OCI-LY3 (cell line): ENCODE results near the gene ZNF304.

Source experiments
- H2AFZ ChIP-seq: fragments of 200-600, 300-600 bp; shearing (Covaris generic); 2 replicates; pipeline ENCODE4 v1.6.0; 2014; ENCODE audit warnings: antibody characterized with exemption, low read depth, low read length
- H3K27ac ChIP-seq: fragments of 200-600, 300-600 bp; sonication (generic); 2 replicates; pipeline ENCODE4 v1.5.1; 2014; ENCODE audit warnings: mild to moderate bottlenecking, low read length, moderate library complexity, mixed read lengths
- H3K27me3 ChIP-seq: fragments of 200-600, 300-600 bp; sonication (generic); 2 replicates; pipeline ENCODE4 v1.6.1; 2014; ENCODE audit warnings: low read depth, low read length, mixed read lengths
- H3K36me3 ChIP-seq: fragments of 200-600, 300-600 bp; sonication (generic); replicated peaks from 2 replicates; pipeline ENCODE3; 2014; ENCODE audit warnings: low read depth, low read length, mixed read lengths
- H3K4me1 ChIP-seq: fragments of 300-600, 200-600 bp; sonication (generic); 2 replicates; pipeline ENCODE4 v1.6.1; 2014; ENCODE audit warnings: low read length, mixed read lengths
- H3K4me2 ChIP-seq: fragments of 200-600, 300-600 bp; sonication (generic); 2 replicates; pipeline ENCODE4 v1.6.1; 2014; ENCODE audit warnings: low read length, mixed read lengths
- H3K4me3 ChIP-seq: fragments of 300-600, 200-600 bp; sonication (generic); 2 replicates; pipeline ENCODE4 v1.5.1; 2014; ENCODE audit warnings: antibody characterized with exemption, mild to moderate bottlenecking, low read length, moderate library complexity
- H3K79me2 ChIP-seq: fragments of 300-600, 200-600 bp; shearing (Covaris generic); 2 replicates; pipeline ENCODE4 v1.6.1; 2014; ENCODE audit warnings: mild to moderate bottlenecking, low read length, mixed read lengths
- H3K9ac ChIP-seq: fragments of 300-600, 200-600 bp; shearing (Covaris generic); 2 replicates; pipeline ENCODE4 v1.6.0; 2014; ENCODE audit warnings: mild to moderate bottlenecking, low read length, moderate library complexity
- H3K9me3 ChIP-seq: fragments of 200-600, 300-600 bp; shearing (Covaris generic); 2 replicates; pipeline ENCODE4 v1.6.1; 2014; ENCODE audit warnings: low read length, mixed read lengths; ENCODE audit not compliant: insufficient read depth
- H4K20me1 ChIP-seq: fragments of 200-600, 300-600 bp; sonication (generic); 2 replicates; pipeline ENCODE4 v1.6.1; 2016; ENCODE audit warnings: low read length, mixed read lengths; ENCODE audit not compliant: insufficient read depth
- CTCF ChIP-seq: fragments of 200-600, 300-600 bp; sonication (generic); IDR thresholded peaks from 2 replicates; pipeline ENCODE4 v1.5.1; 2014; ENCODE audit warnings: antibody characterized with exemption, low read length, low read depth
- EZH2phosphoT487 ChIP-seq: fragments of 200-600 bp; shearing (Covaris generic); IDR thresholded peaks from 2 replicates; pipeline ENCODE4 v1.6.1; 2018; ENCODE audit warnings: antibody characterized with exemption, mixed run types, low read depth

The ZNF304 gene

GRCh38 chr19:57324992-57325391, 26.1 kb upstream of the ZNF304 start:
- Histone ChIP-seq H4K20me1 (peaks cover 14% of the 10 kb centered on the region), H3K4me2 (no peak overlapping the region), H2AFZ (no peak overlapping the region), H3K27ac (no peak overlapping the region), H3K4me1 (peaks cover 12% of the 10 kb centered on the region), H3K9ac (no peak overlapping the region), H3K36me3 (peaks cover 56% of the 10 kb centered on the region), H3K9me3 (no peaks in the 10 kb centered on the region), H3K79me2 (peaks cover 52% of the 10 kb centered on the region), H3K4me3 (no peak overlapping the region), H3K27me3 (no peaks in the 10 kb centered on the region)
- TF ChIP-seq CTCF (no peak), EZH2phosphoT487 (no peak)

GRCh38 chr19:57327993-57328392, 23.1 kb upstream of the ZNF304 start:
- H2AFZ ChIP-seq = no peak overlapping the region
- H3K9ac ChIP-seq = no peak overlapping the region
- H4K20me1 ChIP-seq = 0 out of 2 replicates have a peak, but pooled peaks cover 3% of the 10 kb centered on the region
- no peak overlapping the region for H3K4me3 ChIP-seq
- H3K27me3 ChIP-seq = no peaks in the 10 kb centered on the region
- no peak overlapping the region for H3K27ac ChIP-seq
- peaks cover 68% of the 10 kb centered on the region for H3K36me3 ChIP-seq
- H3K79me2 ChIP-seq = peaks cover 29% of the 10 kb centered on the region
- TF ChIP-seq EZH2phosphoT487 (no peak), CTCF (no peak)
- H3K9me3 ChIP-seq = no peaks in the 10 kb centered on the region
- no peak overlapping the region for H3K4me2 ChIP-seq
- H3K4me1 ChIP-seq = no peaks in the 10 kb centered on the region

GRCh38 chr19:57334191-57334590, 16.9 kb upstream of the ZNF304 start:
- TF ChIP-seq EZH2phosphoT487 = no peak
- no peak for TF ChIP-seq CTCF

GRCh38 chr19:57338877-57339276, 12.2 kb upstream of the ZNF304 start:
- H3K27ac ChIP-seq = no peak overlapping the region
- H3K79me2 ChIP-seq = peaks cover 7% of the 10 kb centered on the region; the same call in 1 of the 2 replicates
- no peaks in the 10 kb centered on the region for H4K20me1 ChIP-seq
- H3K4me2 ChIP-seq = no peak overlapping the region
- H3K27me3 ChIP-seq = no peaks in the 10 kb centered on the region
- no peak for TF ChIP-seq CTCF
- TF ChIP-seq EZH2phosphoT487 = no peak
- peaks cover 16% of the 10 kb centered on the region for H3K4me1 ChIP-seq
- no peak overlapping the region for H3K4me3 ChIP-seq
- H3K36me3 ChIP-seq = no peaks in the 10 kb centered on the region
- H2AFZ ChIP-seq = no peak overlapping the region
- no peak overlapping the region for H3K9ac ChIP-seq
- H3K9me3 ChIP-seq = no peaks in the 10 kb centered on the region

More at GRCh38 chr19:57334191-57334590, 16.9 kb upstream of the ZNF304 start:
- no peak overlapping the region for H3K9ac ChIP-seq
- H3K27me3 ChIP-seq = no peaks in the 10 kb centered on the region
- H3K9me3 ChIP-seq = no peaks in the 10 kb centered on the region
- no peaks in the 10 kb centered on the region for H3K4me1 ChIP-seq
- H3K36me3 ChIP-seq = peaks cover 18% of the 10 kb centered on the region
- no peak overlapping the region for H3K4me2 ChIP-seq
- H2AFZ ChIP-seq = no peak overlapping the region
- H3K27ac ChIP-seq = no peak overlapping the region
- H4K20me1 ChIP-seq = no peaks in the 10 kb centered on the region
- no peak overlapping the region for H3K4me3 ChIP-seq
- peaks cover 14% of the 10 kb centered on the region; the same call in 1 of the 2 replicates for H3K79me2 ChIP-seq
